ENCODE data around the gene NSMF.

The NSMF gene

DNA sequence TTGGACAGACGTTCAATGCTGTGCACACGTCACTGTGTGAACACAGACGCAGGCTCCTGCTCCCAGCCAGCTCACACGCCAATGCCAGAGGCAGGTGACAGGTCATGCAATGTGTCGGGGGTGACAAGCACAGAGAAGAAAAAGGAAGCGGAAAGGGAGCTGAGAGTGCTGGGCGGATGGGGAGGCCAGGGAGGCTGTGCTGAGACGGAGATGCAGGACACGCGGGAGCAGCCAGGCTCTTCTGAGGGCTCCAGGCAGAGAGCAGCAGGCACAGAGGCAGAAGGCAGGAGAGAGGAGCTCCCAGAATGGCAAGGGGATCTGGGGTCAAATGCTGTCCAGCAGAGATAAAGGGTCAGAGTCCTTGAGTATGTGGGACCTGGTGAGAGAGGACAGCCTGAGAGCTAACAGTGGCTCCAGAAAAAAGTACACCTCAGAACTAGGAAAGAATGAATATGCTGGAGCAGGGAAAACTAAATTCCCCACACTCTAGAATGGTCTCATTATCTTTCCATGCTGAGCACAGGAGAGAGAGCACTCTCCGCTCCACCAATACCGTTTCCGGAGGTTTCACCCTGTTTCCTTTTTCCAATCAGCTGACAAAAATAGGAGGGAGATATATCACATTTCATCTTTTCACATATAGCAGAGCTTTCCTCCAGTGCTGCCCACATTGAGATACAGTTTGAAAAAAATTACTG lies 32.8 kb upstream of the NSMF start:
- FAIRE-seq = no peak

DNA sequence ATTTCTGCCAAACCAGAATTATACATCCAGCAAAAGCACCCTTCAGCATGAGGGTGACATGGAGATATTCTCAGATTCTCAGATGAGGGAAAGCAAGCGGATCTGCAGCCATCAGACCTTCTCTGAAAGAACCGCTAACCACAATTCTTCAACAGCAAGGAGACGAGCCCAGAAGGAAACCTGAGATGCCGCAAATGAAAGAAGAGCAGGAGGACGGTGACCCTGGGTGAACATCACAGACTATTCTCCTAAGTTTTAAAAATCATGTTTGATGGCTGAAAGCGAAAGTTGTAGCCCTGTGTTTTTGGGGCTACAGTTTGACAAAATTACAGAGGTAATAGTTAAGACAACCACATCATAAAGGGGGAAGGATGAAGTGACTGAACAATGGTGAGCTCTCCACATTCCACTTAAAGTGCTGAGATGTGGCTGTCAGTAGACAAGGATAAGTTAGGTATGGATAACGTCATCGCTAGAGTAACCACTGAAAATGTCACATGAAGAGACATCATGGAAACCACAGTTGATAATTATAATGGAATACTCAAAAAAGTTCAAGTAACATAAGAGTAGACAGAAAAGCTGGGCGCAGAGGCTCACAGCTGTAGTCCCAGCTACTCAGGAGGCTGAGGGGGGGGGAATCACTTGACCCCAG lies 31.5 kb upstream of the NSMF start:
- FAIRE-seq = no peak

DNA sequence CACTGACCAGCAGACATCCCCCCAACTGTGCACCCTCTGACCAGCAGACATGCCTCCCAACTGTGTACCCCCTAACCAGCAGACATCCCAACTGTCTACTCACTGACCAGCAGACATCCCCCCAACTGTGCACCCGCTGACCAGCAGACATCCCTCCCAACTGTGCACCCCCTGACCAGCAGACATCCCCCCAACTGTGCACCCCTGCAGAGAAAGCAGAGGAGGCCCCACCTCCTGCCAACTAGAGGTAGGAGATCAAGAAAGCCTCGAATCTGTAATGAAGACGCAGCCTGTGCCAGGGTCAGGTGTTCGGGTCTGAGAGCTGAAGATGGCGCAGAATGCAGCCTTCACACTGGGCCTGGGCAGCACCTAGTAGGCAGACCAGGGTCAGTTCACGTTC lies 29.8 kb upstream of the NSMF start:
- no peak for FAIRE-seq

DNA sequence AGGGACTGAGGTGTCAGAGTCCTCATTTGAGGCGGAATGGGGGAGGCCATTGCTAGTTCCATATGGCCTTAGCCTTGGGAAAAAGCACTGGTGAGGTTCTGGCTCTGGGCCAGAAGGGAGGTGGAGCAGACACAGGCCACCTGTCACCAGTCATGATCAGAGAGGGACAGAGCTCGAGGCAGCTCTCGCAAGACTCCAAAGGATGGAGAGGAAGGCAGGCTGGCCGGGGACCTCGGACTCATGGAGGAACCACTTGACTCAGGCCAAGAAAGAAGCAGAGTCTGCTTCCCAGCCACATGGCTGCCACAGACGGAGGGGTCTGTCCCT lies 29.2 kb upstream of the NSMF start:
- FAIRE-seq = no peak

DNA sequence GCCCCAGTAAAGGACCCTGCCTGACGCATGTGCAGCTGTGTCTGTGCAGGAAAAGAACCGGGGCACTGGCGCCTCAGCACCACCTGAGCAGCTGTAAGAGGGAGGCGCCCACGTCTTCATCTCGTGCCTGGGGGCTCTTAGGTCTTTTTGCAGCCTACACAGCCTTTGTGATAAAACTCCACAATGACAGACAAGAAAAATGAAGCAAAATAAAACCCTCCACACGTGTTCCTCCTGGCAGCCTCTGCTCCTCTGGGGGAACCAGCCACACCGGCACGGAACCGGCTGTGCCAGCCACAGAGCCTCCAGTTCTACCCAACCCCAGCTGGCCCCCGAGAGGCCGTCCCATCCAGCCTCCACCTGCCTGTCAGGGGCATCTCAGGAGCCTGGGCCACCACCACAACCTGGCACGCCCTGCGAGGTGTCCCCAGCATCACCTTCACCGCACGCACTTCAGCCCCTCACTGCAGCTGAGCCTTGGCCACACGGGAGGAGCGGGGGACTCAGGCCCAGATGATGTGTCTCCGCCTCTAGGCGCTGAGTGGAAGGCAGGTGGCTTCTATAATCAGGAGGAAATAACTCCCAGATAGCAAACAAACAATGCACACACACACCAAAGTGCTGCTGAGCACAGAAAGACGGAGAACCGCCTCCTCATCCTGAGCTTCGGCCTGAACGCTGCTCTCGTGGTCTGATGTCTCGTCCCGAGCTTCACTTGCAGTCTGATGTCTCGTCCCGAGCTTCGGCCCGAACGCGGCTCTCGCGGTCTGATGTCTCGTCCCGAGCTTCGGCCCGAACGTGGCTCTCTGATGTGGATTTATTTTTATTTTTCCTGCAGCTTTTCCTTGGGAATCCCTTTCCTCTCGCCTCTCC lies 28.6 kb upstream of the NSMF start:
- FAIRE-seq = no peak

DNA sequence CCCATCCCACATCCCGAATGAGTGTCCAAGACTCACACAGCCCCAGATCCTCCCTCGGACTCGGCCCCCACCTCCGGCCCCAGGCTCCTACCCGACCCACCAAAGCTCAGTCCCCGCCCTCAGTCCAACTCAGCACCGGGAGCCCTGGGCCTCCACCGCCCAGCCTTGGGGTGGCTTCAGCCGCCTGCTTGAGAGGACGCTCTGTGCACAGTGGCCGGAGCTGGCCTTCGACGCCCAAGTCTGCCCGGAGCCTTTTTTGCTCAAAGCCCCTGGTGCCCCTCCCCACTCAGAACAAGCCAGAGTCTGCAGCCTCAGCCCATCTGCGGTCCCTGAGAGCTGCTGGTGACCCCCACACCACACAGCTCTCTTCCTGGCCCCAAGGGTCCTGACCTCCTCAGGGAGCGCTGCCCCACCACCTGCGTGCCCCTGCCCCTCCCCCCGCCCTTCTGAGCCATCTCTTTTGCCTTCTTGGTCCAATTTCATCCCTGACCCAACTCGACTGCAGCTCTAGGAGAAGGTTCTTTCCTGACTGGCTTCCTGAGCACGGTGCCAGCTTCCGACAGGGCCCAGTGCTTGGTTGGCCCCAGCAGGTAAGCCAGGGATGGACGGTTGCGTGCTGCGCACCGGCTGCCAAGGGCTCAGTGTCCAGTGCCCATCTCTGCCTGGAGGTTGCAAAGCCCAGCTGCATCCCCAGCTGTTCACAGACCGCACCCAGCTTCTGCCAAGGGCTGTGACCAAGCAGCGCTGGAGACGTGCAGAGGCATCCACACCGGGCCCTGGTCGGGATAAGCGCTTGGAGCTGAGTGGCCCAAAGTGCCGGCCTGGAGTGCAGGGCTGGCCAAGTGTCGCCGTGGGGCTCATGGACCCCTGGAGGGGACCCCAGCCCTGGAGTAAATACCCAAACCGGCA lies 27.7 kb upstream of the NSMF start:
- FAIRE-seq = no peak

DNA sequence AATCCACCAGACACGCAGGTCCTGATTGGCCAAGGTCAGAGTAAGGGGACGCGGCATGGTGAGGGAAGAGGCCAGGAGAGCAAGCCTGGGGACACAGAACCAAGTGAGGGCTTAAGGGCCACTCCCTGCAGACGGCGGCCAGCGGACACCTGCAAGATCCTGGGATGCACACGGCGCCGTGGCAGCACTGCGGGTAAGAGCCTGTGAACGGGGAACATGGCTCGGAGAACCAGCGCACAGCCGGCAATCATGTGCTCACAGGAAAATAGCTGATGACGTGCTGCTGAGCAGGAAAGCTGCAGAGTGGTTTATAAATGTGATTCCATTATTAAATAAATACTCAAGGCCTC lies 27.0 kb upstream of the NSMF start:
- FAIRE-seq = no peak

DNA sequence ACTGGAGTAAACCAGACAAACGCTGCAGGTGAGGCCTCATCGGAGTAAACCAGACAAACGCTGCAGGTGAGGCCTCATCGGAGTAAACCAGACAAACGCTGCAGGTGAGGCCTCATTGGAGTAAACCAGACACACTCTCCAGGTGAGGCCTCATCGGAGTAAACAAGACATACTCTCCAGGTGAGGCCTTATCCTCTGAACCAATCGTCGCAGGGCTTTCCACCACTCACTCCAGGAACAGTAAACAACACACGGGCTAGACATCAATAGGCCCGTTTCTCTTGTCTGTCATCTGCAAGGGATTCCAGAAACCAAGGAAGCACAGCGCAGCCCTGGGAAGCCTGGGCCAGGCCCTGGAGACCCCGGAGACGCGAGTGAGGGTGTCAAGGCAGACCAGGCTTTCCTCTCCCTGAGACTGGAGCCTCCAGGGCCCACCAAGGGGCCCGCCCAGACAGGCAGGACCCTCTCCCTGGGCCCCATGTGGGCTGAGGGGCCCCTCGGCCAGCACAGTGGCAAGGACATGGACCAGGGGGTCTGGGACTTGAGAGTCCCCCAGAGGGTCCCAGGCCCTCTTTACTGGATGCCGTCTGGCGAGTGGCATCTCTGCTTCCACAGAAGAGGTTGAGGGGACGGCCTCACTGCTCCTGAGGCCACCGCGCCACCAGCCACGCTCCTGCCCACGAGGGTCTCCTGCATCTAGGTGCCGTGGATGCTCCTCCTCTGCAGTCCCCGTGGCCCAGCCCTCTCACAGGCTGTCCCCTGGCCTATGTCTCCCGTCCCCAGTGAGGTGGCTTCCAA lies 26.4 kb upstream of the NSMF start:
- no peak for FAIRE-seq

DNA sequence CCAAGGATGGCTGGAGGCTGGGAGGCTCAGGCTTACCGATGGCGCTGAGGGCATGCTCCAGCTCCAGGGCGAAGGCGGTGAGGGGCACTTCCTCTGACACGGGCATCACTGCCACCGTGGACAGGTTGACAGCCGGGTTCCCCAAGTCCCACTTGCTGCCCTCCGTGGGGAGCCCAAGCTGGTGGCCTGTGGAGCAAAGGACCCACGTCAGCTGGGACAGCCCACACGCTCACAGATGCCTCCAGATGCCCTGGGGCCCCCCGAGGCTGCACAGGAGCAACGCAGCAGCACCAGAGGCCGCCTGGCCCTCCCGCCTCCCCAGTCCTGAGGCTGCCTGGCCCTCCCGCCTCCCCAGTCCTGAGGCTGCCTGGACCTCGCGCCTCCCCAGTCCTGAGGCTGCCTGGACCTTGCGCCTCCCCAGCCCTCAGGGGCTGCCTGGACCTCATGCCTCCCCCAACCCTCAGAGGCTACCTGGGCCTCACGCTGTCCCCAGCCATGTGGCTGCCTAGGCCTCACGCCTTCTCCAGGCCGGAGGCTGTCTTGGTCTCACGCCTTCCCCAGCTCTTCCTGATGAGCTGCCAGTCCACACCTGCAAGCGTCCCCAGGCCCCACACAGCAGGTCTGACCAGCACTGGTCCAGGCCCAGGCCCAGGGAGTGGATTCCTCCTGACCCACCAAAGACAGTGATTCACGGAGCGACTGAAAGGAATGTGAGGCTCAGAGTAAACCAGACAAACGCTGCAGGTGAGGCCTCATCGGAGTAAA lies 25.6 kb upstream of the NSMF start:
- no peak for FAIRE-seq

DNA sequence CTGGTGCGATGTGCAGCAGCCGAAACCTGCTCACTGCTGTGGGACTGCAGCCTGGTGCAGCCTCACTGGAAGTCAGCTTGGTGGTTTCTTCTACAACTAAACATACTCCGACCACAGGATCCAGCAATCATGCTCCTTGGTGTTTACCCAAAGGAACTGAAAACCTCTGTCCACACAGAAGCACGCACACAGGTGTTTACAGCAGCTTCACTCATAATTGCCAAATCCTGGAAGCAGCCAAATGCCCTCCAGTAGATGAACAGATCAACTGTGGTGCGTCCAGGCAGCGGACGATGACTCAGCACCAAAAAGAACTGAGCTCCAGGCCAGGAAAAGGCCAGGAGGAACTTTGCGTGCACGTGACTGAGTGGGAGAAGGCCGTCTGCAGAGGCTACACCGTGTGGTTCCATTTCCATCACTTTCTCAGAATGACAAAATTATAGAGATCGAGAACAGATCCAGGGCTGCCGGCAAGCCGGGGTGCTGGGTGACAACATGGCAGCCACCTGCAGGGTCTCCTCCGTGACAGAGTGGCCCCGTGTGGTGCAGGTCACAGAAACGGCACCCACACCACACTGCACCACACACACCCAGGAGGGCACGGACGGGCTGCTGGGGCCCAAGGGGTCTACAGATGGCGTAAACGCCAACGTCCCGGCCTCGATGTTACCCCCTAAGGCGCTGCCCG lies 23.1 kb upstream of the NSMF start:
- FAIRE-seq = no peak

DNA sequence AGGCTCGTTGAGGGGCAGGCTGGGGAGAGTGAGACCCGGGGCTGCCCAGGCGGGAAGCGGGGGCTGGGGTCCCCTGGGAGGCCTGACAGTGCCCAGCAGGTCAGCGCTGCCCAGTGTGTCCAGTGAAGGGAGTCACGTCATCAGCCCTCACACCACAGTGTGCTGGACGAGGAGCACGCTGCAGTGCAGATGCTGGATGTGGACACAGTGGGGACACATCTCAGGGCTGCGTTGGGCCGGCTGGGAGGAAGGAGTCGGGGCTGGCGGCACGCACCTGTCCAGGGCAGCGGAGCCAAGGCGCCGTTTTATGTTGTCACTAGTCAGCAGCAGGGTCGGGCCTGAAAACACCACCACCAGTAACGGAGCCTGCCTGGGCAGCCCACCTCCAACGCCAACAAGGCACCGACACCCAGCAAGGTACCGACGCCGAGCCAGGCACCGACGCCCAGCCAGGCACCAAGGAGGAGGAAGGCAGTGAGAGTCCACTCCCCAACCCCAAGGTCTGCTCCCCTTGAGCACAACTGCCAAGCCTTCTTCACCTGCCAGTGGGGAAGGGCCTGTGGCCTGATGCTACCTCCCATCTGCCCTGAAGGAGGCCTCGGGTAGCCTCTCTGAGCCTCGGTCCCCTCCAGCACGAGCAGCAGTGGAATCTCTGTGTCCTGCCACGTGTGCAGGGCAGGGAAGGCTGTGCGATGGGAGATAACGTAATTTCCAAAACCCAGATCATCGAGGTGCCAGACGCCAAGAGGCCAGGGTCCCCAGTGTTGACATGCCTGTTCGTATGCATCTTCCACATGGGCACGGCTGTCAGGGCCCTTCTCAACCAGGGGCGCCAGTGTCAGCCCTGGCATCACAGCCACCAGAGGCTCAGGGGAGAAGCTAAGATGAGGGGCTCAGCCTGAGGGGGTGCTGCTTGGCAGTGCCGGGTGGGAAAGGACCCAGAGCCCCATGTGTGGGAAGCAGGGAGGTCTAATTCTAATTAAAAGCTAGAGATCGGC lies 21.9 kb upstream of the NSMF start:
- FAIRE-seq = no peak

DNA sequence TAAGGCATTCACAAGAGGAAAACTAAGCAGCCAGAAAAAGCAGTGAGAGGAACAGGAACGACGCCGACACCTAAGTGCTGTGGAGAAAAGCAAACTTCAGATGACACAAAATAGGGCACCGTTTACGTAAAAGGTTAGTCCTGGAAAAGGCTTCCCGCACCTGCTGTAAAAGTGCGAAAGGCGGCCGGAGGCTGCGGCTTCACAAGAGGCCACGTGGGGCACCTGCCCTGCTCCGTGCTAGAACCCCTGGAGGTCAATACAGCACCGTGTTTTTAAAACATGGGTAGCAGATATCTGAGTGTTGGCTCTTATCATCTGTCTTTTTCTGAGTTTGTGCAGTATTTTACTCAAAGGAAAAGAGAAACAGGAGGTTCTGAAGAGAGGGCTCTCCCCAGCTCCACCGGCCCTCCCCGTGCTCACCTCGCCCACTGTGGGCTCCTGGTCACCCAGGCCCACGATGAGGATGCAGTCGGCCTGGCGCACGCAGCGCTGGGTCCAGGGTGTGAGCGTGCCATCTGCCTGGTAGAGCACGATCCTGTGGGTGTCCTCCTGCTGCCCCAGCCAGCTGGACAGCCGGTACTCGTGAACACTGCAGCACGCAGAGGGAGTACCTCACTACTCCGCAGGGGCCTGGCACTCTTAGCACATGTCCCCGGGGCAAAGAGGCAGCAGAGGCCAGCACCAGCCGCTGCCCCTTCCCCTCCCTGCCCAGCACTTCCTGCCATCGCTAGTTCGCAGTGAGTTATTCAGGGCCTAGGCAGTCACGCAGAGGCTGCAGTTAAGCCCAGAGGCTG lies 21.0 kb upstream of the NSMF start:
- FAIRE-seq = no peak

DNA sequence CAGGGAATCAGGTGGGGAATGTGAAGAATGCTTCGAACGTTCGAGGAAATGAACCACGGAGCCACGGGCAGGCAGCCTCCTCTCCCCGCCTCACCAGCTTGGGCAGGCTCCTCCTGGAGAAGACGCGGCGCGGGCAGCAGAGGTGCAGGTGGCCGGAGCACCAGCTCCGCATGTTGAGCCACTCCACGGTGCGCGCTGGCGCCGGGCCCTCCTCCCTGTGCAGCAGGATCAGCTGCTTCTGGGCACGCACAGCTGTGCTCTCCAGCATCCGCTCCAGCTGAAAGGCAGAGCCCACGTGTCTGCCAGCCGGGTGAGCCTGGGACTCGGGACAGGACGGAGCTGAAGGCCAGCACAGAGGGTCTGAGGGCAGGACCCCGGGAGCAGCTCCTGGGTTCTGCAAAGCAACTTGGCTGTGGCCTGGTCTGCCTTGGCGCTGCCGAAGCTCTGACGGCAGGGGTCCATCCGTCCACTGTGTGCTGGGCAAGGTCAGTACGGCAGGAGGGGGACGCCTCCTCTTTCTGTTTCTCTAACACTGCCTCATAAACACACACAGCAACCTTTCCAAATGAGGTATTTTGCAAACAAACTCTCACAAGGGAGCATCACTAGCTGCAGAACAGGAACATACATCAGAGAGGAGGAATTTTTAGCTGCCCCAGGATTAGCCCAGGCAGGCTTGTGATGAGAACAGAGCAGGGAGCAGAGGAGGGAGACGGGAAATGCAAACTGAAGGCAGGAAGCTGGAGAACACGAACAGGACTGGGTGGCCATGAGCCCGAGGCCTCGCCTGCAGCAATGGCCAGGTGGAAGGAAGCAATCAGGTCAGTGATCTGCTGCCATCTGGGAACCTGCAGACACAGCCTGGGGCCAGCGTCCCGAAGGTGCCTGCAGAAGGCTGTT lies 20.1 kb upstream of the NSMF start:
- no peak for FAIRE-seq

DNA sequence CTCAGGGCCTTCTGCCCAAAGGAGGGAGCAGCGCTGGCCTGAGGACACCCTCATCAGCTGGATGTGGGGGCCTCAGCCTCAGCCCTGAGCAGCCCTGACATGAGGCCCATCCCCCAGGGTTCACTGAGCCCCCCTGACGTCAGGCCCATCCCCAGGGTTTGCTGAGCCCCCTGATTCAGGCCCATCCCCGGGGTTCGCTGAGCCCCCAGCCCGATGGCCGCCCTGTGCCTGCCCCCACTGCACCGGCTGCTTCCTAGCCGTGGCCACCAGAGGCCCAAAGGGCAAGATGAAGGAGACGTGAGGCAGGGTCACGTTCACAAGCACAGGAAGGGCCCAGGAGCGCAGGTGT lies 19.5 kb upstream of the NSMF start:
- FAIRE-seq = no peak

DNA sequence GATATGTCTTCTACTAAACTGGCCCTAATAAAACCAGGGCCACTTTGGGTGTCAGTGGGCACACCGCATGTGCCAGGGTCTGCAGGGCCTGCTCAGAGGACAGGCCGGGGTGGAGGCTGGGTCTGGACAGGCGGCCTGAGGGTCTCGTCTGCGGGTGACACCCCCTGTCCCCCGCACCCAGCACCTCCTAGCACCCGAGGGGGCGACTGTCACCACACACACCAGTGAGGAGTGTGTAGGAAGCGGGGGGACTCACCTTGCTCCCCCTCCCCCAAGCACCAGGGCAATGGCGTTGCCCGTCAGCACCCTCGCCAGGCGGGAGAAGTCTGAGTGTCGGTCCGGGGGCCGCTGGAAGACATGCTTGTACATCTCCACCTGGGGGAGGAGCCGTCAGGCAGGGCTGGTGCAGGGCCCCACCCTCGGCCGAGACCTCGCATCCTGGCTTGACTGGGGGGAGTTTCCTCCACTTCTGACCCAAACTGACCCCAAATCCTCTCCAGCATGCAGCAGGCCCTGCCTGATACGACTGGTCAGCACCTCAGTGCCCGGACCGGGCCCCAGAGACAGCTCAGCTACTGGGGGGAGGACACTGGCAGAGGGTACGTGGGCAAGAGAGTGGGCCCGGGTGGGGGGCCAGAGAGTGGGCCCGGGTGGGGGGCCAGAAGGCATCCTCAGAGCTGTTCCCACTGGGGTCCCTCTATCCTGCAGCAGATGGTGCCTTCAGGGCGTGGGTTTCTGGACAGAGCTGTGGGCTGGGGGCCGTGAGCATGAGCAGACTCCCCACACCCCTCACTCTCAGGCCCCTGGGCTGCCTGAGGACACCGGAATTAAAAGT lies 18.9 kb upstream of the NSMF start:
- FAIRE-seq = no peak

DNA sequence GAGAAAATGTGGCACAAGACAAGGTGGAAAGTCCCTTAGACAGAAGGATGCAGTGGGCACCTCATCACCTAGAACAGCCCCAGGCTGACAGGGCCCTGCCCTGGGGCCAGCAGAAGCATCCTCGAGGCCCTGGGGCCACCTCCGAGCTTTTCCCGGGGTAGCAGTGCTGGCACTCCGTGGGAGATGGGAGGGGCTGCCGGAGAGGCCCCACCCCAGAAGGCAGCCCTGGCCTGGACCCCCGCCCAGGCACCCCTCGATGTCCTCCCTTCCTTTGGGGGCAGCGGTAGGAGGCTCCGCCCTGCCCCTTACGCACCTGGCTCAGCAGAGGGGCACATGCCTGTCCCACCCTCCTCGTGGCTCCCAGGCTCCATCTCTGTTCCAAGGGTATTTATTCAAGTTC lies 17.7 kb upstream of the NSMF start:
- FAIRE-seq = no peak

DNA sequence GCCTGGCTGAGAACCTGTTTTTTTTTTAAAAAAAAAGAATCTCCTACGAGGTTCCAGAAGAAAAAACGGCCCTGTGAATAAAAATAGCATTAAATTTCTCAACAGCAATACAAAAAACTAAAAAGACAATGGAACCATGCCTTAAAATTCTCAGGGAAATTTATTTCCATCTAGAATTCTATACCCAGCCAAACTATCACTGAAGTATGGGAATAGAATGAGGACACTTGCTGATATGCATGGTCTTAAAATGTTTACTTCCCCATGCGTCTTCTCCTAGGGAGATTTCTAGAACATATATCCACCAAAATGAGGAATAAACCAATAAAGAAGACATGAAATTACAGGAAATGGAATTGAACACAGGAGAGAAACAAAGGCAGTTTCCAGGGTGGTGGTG lies 16.5 kb upstream of the NSMF start:
- no peak for FAIRE-seq
